CD4-positive, alpha-beta T cell (primary cell): ENCODE data around the gene ZBTB47. TPM values are rescaled to one million over a fixed set of nuclear protein-coding genes. Genes with fewer than 3 reads are reported as not detected.
A peak's percentile ranks its signal among the peaks of the same experiment; 100 is the strongest.

Source experiments
- ATAC-seq: fragments of 200-7000 bp; cut with Tn5 transposase; one replicate; pipeline ENCODE4 v1.10.0; 2022; ENCODE audit warnings: mild to moderate bottlenecking; ENCODE audit not compliant: poor library complexity
- CTCF ChIA-PET: fragments of 350-600 bp; sonication (Branson Sonifier 250); formaldehyde crosslinking; loops from one replicate; lab custom pipeline; 2021; ENCODE audit warnings: antibody characterized with exemption, inconsistent platforms; lab: Charles Lee
- POLR2A ChIA-PET: fragments of 350-600 bp; sonication (Branson Sonifier 250); formaldehyde crosslinking; loops from one replicate; lab custom pipeline; 2021; ENCODE audit warnings: antibody characterized with exemption, inconsistent platforms; lab: Charles Lee
- DNase-seq, 14 experiments: peaks; one replicate each; pipeline ENCODE4 v3.0.0-alpha.2; 2013 to 2020; ENCODE audit warnings: mixed read lengths in 2 of 14
- H3K27ac ChIP-seq, 2 donors: one replicate each; pipeline versions ENCODE4 v1.5.1 to v1.7.0; 2013; ENCODE audit warnings: low read length in 2 of 2, low read depth in 1 of 2, mild to moderate bottlenecking in 1 of 2
- H3K27me3 ChIP-seq, 2 experiments: 1 replicate in 1 of 2; 2 replicates in 1 of 2; pipeline versions ENCODE4 v1.6.1 to v1.7.0; 2013; ENCODE audit warnings: low read length in 2 of 2, control low read depth in 1 of 2, mild to moderate bottlenecking in 1 of 2, moderate library complexity in 1 of 2; ENCODE audit not compliant: insufficient read depth in 2 of 2, control insufficient read depth in 1 of 2
- H3K36me3 ChIP-seq: one replicate; pipeline ENCODE4 v1.6.1; 2013; ENCODE audit warnings: low read length, control low read depth; ENCODE audit not compliant: insufficient read depth
- H3K4me1 ChIP-seq: one replicate; pipeline ENCODE4 v1.6.1; 2013; ENCODE audit warnings: low read length, control low read depth; ENCODE audit not compliant: insufficient read depth
- H3K4me3 ChIP-seq: one replicate; pipeline ENCODE4 v1.5.1; 2013; ENCODE audit warnings: mild to moderate bottlenecking, low read length, moderate library complexity
- H3K9me3 ChIP-seq, 2 experiments: 1 replicate in 1 of 2; 2 replicates in 1 of 2; pipeline versions ENCODE4 v1.6.1 to v1.7.0; 2013; ENCODE audit warnings: low read length in 2 of 2, mild to moderate bottlenecking in 2 of 2, control low read depth in 1 of 2, moderate library complexity in 1 of 2; ENCODE audit not compliant: control insufficient read depth in 1 of 2, insufficient read depth in 1 of 2
- H3K27ac Mint-ChIP-seq: one replicate; pipeline ENCODE4 v1.8.0; 2020; ENCODE audit warnings: mixed read lengths
- H3K27me3 Mint-ChIP-seq: one replicate; pipeline ENCODE4 v1.8.0; 2021; ENCODE audit warnings: mixed read lengths
- H3K36me3 Mint-ChIP-seq: one replicate; pipeline ENCODE4 v1.8.0; 2021; ENCODE audit warnings: low read depth, mixed read lengths
- H3K4me1 Mint-ChIP-seq: one replicate; pipeline ENCODE4 v1.8.0; 2021; ENCODE audit warnings: low read depth, mixed read lengths
- H3K4me3 Mint-ChIP-seq: one replicate; pipeline ENCODE4 v1.8.0; 2020; ENCODE audit warnings: mild to moderate bottlenecking, mixed read lengths
- H3K9me3 Mint-ChIP-seq: one replicate; pipeline ENCODE4 v1.8.0; 2020; ENCODE audit warnings: mixed read lengths
- intact Hi-C, 2 experiments: fragments of 100-400 bp; cut with DNase I in 1 of 2; cut with micrococcal nuclease in 1 of 2; formaldehyde crosslinking; loops; one replicate each; pipeline versions ENCODE4 v1.15.1 to v1.9.0; 2023 to 2025; cut with DNase I, micrococcal nuclease
- total RNA-seq, 174 experiments: library from RNA in 2 of 174; stranded (reverse) in 2 of 174; gene quantifications; one replicate each; pipeline ENCODE4 v1.2.3 and lab custom pipeline; 2021 to 2026
- TF ChIP-seq, protein P1 (sequence below): fragments of 200-600 bp; IDR thresholded peaks from one replicate; pipeline ENCODE4 v1.8.0; 2022; ENCODE audit warnings: antibody characterized with exemption, mild to moderate bottlenecking

Gene ZBTB47
- total RNA-seq, 2 experiments from 2014 or later = 0.47 to 0.80 TPM

DNA sequence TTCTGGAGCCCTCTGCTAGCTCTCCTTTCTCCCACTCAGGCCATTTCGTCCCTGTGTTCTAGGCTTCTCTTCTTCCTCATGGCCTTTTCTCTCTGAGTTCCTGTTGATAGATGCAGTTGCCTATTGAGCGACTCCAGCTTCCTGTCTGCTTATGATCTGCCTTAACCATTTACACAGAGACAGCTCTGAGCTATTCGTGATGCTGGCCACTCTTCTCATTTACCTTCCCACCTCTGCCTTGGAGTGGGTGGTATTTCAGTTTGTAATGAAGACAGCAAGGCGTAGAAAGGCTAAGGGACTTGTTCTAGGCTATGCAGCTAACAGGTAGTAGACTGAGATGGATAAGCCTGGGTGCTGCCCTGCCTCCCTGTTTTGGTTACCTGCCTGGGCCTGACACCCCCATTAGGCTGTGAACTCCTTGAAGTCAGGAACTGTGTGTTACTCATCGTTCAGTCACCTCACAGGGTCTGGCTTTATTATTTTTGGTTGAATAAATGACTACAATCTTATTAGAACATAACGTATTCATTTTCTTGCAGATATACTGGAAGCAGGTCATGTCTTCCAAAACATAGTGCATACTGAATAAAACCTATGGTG, 12.6 kb upstream of the ZBTB47 start:
- intact Hi-C loops = no loop called here

DNA sequence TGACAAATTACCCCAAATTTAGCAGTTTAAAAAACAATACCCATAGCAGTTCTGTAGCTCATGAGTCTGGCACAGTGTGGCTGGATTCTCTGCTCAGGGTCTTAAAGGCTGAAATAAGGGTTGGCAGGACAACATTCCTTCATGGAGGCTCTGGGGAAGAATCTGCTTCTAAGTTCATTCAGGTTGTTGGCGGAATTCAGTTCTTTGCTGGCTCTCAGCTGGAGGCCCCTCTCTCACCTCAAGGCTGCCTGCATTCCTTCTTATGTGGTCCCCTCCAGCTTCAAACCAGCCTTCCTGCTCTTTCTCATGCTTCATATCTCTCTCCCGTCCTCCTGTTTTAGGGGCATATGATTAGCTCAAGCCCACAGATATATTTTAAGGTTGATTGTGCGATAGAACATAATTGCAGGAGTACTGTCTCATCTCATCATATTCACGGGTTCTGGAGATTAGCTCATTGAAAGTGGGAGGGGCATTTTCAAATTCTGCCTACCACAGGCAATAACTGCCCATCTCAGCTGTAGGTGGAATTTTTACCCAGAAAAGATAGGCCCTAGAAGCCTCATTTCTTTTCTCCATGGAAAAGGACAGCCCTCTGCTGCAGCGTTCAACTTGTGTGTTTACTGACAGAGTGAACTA, 5.6 kb upstream of the ZBTB47 start:
- no peak overlapping the region for H3K4me3 ChIP-seq
- H3K36me3 Mint-ChIP-seq = peaks cover 56% of the 10 kb centered on the region
- peaks cover 27% of the 10 kb centered on the region for H3K4me1 Mint-ChIP-seq
- no peaks in the 10 kb centered on the region for H3K9me3 ChIP-seq
- no peaks in the 10 kb centered on the region for H3K27me3 ChIP-seq
- DNase-seq (no peak), ATAC-seq (no peak)
- POLR2A ChIA-PET = interaction anchor here (0.9 to 1.1 kb wide), 2 partner anchors 9 to 1415 kb away, joined by 3 to 4 read pairs; no protein-coding TSS in a partner anchor
- H3K4me3 Mint-ChIP-seq = no peak overlapping the region
- CTCF ChIA-PET = interaction anchor here (1.3 to 2.2 kb wide), 2 partner anchors 11 to 14 kb away, joined by 3 to 5 read pairs; no protein-coding TSS in a partner anchor
- TF ChIP-seq, protein P1, sequence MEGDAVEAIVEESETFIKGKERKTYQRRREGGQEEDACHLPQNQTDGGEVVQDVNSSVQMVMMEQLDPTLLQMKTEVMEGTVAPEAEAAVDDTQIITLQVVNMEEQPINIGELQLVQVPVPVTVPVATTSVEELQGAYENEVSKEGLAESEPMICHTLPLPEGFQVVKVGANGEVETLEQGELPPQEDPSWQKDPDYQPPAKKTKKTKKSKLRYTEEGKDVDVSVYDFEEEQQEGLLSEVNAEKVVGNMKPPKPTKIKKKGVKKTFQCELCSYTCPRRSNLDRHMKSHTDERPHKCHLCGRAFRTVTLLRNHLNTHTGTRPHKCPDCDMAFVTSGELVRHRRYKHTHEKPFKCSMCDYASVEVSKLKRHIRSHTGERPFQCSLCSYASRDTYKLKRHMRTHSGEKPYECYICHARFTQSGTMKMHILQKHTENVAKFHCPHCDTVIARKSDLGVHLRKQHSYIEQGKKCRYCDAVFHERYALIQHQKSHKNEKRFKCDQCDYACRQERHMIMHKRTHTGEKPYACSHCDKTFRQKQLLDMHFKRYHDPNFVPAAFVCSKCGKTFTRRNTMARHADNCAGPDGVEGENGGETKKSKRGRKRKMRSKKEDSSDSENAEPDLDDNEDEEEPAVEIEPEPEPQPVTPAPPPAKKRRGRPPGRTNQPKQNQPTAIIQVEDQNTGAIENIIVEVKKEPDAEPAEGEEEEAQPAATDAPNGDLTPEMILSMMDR = no peak
- H3K36me3 ChIP-seq = peaks cover 53% of the 10 kb centered on the region
- peak overlapping the region; percentile 67 for H3K27ac Mint-ChIP-seq
- H3K9me3 Mint-ChIP-seq = no peaks in the 10 kb centered on the region
- no peak overlapping the region for H3K27ac ChIP-seq
- intact Hi-C loops = loop anchor here in 1 of 2 experiments (5.0 kb wide), 1 partner anchor 36 kb away; no protein-coding TSS in a partner anchor
- H3K27me3 Mint-ChIP-seq = no peaks in the 10 kb centered on the region
- peaks cover 8% of the 10 kb centered on the region for H3K4me1 ChIP-seq

More for the DNA sequence above, 12.6 kb upstream of the ZBTB47 start:
- ChIA-PET POLR2A (interaction anchor here (1.2 kb wide), 1 partner anchor 59 kb away, joined by 3 read pairs; the partner anchor contains the start of gene SEC22C), CTCF (no interaction called here)
- H3K4me3 ChIP-seq = no peak overlapping the region
- TF ChIP-seq, protein P1 = no peak
- Mint-ChIP-seq H3K36me3 (peaks cover 36% of the 10 kb centered on the region), H3K27ac (no peak overlapping the region), H3K4me1 (peaks cover 9% of the 10 kb centered on the region), H3K27me3 (no peaks in the 10 kb centered on the region), H3K9me3 (no peaks in the 10 kb centered on the region), H3K4me3 (peak overlapping the region; percentile 5)
- ATAC-seq = no peak
- H3K9me3 ChIP-seq = no peaks in the 10 kb centered on the region
- no peaks in the 10 kb centered on the region for H3K27me3 ChIP-seq
- DNase-seq = peak in 1 of 14 experiments; percentile 23
- peaks cover 73% of the 10 kb centered on the region for H3K36me3 ChIP-seq
- H3K27ac ChIP-seq = peak overlapping the region in 1 of 2 donors; percentile 37
- peaks cover 30% of the 10 kb centered on the region for H3K4me1 ChIP-seq

DNA sequence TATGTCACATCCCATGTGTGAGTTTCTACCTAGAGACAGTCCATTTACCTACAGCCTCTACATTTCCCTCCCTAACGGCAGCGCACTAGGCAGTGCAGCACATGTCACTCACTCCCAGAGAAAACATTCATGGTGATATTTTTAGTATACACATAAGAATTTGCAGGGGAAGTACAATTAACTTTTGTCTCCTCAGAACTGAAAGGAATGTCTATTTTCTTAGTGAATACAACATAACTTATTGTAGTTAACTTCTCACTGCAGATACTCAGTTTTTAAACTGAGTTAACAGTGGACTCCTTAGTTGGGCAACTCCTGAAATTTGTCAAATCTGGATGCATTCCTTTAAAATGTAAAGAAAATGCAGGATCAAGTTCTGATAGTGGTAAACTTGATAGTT, 4.5 kb upstream of the ZBTB47 start:
- no peaks in the 10 kb centered on the region for H3K9me3 Mint-ChIP-seq
- Histone ChIP-seq H3K9me3 (no peaks in the 10 kb centered on the region), H3K4me3 (no peak overlapping the region), H3K27me3 (no peaks in the 10 kb centered on the region), H3K4me1 (peaks cover 18% of the 10 kb centered on the region), H3K27ac (no peak overlapping the region), H3K36me3 (peaks cover 42% of the 10 kb centered on the region)
- TF ChIP-seq, protein P1 = no peak
- peaks cover 35% of the 10 kb centered on the region for H3K4me1 Mint-ChIP-seq
- POLR2A ChIA-PET = no interaction called here
- DNase-seq = no peak
- no peaks in the 10 kb centered on the region for H3K27me3 Mint-ChIP-seq
- ATAC-seq = no peak
- H3K4me3 Mint-ChIP-seq = no peak overlapping the region
- H3K36me3 Mint-ChIP-seq = peaks cover 45% of the 10 kb centered on the region
- intact Hi-C loops = loop anchor here in 1 of 2 experiments (5.0 kb wide), 1 partner anchor 37 kb away; no protein-coding TSS in a partner anchor
- CTCF ChIA-PET = interaction anchor here (2.2 kb wide), 1 partner anchor 12 kb away, joined by 5 read pairs; no protein-coding TSS in a partner anchor
- peak overlapping the region; percentile 46 for H3K27ac Mint-ChIP-seq
